ENCODE results near the gene DNAH1.

DNA sequence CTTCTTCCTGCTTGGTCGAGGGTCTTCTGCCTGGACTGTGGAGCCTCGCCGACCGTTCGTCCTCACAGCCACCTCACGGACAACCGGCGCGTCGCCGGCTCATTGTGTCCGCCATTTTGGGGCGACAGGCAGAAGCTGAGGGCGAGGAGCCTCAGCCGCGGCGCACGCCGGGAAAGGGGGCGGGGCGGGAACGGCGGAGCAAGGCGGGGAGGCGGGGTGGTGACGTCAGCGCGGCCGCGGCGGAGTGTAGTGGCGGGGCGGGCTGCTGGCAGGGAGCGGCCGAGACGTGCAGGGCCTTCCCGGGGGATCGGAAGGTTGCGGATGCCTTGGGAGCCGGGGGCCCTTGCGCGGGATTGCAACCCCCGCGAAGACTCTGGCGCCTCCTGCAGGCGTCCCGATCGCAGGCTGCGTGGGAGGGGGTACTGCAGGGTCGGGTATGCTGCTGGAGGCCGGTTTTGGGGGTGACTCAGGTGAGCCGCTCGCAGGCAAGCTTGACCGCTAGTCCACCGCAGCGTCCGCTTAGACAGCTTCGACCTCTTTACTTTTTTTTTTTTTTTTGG lies 37.5 kb upstream of the DNAH1 start, which contains the start of gene WDR82:
- TF ChIP-seq REST (IDR thresholded peaks at IDR 0.05; ENCODE audit: low read depth) (no peak), NFIC (IDR thresholded peaks at IDR 0.05) (no peak), CREB1 (IDR thresholded peaks at IDR 0.05; ENCODE audit: low read depth) (0 out of 2 replicates have a peak, but pooled peaks have one; percentile 23), YY1 (IDR thresholded peaks at IDR 0.05; ENCODE audit: low read depth) (peak; percentile 96)
- TF ChIP-seq, protein P1, sequence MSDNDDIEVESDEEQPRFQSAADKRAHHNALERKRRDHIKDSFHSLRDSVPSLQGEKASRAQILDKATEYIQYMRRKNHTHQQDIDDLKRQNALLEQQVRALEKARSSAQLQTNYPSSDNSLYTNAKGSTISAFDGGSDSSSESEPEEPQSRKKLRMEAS (IDR thresholded peaks at IDR 0.05) = no peak; the same call in 1 of the 2 replicates

Data from Ishikawa (cell line).